GM19099 (cell line): ENCODE data around the gene EFNA4.

Experiments used
- POLR2A ChIP-seq: IDR thresholded peaks from 3 replicates; pipeline ENCODE4 v1.6.1; 2011; ENCODE audit warnings: low read depth; ENCODE audit not compliant: insufficient read length; ENCODE audit errors: extremely low read depth

EFNA4 gene

DNA sequence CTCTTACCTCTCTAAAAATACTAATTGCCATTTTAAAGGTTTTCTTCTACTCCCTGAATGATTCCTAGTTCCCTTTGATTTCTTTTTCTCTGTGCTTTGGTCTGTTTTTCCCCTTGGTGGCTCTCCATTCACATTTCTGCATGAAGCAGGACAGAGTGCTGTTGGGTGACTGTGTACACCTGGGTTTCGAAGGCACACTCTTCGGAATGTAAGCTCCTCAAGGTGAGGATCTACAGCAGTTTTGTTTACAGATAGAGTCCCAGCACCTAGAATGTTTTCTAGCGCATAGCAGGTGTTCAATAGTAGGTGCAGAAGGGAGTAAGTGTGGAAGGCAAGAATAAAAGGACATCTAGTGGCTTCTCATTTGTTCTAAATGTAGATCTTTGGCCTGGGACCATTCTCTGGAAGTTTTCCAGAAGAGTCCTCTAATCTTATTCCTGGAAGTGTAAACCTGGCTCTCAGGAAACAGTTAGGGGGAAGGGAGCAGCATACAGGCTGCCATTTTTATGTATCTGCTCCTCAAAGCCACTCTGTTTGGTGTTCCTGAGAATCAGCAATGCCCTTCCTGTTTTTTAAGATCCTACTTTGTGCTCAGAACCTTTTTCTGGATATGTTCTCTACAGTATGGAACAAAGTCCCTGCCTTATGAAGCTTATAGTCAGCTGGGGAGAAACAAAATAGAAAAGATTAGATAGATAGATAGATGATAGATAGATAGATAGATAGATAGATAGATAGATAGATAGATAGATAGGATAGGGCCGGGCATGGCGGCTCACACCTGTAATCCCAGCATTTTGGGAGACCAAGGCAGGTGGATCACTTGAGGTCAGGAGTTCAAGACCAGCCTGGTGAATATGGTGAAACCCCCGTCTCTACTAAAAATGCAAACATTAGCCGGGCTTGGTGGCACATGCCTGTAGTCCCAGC is 41.3 kb downstream of the EFNA4 start:
- no peak for TF ChIP-seq POLR2A

DNA sequence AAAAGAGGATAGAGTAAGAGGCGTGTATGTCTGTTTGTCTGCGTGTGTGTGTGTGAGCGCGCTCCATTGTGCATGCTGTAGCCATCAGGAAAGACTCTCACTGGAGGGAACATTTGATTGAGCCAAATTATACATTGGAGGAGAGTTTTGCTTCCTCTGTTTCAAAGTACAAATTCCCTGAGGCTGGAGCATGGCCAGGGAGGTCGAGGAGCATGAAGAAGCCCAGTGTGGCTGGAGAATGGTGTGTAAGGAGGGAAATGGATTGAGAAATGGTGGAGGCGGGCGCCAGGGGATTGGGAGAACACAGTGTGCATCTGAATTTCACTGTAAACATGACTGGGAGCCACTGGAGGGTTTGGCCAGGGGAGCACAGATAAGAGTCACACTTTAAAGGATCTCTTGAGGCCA is 42.1 kb downstream of the EFNA4 start:
- TF ChIP-seq POLR2A = no peak

- no peak for TF ChIP-seq POLR2A
Observed at GRCh38 chr1:155106862-155107261, 43.3 kb downstream of the EFNA4 start.

DNA sequence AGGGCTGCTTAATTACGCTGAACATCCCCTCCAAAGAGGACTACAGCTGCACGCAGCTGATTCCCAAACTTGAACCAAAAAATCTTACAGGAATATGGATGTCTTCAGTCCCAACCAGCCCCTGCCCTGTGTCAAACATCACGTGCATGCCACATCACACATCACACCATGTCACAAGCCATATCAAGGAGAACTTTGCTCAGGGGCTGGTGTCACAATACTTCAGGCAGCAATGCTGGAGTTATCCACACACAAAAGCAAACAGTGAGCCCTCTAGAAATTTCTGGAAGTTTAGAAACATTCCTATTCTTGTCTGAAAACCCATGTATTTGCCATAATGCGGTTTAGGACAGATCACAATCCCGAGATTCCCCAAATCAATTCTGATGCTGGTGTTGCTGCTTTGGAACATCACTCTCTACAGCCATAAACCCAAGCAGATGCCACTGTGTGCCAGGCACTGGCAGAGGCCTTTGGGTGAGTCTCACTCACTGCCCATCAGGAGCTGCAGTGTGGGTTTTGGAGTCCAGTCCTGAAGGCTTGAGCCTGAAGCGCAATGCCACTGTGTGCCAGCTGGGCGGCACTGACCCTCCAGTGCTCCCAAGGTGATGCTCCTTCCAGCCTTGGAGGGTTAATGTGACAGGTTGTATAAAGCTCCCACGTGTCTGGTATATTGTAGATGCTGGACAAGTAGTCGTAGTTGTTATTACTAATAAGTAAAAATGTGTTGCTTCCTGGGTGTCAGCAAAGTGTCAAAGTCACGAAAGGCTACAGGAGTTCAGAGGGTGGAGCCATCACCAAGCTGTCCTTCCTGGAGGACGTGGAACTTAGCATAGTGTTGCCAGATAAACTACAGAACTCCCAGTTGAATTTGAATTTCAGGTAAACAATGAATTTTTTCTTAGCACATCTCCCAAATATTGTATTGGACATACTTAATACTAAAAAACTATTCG is 44.0 kb downstream of the EFNA4 start:
- no peak for TF ChIP-seq POLR2A

GRCh38 chr1:155108296-155108695 is 44.8 kb downstream of the EFNA4 start:
- no peak for TF ChIP-seq POLR2A

DNA sequence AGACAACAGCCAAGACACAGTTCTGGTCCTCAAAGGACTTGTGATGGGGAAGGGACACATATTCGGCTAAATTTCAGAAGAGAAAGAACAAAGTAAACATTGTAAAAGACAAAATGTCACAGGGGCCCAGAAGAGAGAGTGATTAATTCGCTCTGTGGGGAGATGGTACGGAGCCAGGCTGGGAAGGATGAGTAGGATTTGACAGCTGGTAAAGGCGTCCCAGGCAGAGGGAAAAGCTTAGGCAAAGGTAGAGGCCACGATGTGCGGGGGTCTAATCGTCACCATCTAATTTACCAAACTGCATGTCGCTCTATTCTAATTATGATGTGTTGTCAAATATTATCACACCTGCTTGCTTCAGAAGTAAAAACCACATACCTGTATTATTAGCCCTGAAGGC is 46.8 kb downstream of the EFNA4 start:
- no peak for TF ChIP-seq POLR2A

DNA sequence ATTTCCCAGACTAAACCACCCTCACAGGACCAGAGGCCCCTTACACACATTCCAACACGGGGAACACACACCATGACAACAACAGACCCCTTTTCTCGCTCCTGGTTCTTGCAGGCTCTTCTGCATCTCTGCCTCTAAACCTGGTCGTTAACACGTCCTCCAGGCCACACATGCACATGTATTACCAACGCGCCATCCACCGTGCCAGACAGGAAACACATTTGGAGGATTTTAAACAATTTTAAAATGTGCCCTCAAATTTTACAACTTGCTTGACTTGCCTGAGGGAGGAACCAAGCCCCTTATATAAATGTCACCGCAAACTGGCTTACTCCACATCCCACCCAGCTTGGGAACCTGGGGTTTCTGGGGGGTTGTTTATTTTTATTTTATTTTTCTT is 47.3 kb downstream of the EFNA4 start:
- TF ChIP-seq POLR2A = no peak

- no peak for TF ChIP-seq POLR2A
Observed at GRCh38 chr1:155113450-155113980, 50.0 kb downstream of the EFNA4 start.

DNA sequence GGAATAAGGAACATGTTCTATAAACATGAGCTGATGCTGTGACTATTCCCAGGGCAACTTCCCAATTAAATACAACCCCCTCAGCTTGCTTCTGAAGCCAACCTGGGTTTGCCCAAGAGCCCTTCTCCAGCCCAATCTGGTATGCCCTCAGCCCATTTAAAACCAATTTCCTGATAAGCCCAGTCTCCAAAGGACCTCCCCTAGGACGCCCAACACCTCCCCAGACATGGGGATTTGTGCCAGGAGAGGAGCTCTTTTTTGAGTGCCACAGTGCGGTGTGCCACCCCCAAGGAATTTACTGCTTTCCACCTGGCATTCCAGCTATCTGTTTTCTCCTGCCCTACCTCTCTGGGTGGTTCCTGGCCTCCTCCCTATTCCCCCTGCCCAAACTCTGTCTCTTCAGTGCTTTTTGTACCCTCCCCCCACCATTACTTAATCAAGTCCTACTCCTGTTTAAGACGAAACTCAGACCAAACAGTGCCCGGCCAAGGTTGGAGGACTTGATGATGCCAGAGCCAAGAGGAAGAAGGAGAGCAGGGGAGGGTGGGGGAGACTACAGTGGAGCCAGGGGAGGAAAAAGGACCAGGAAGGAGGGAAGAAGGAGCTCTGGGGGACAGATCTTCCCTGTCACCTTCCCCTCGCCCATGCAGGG is 52.7 kb downstream of the EFNA4 start:
- TF ChIP-seq POLR2A = no peak

DNA sequence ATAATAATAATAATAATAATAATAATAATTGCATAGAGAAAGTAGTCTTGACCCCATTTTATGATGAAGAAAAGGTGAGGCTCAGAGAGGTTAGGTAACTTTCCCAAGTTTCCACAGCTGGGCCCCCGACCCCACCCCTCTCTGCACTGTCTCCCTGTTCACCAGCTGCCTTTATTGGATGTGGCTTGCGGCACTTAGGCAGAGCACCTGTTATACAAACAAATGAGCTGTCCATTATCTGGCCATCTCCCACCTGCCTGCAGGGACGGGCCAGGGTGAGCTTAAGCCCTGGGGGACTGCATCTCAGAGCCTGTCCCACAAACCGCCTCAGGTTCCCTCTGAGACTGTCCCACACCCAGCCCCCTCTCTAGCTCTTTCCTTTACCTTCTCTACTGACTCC is 54.1 kb downstream of the EFNA4 start:
- TF ChIP-seq POLR2A = no peak
